Measurements from ENCODE around the gene BRWD1. TPM values are rescaled to one million over a fixed set of nuclear protein-coding genes. Genes with fewer than 3 reads are reported as not detected.

BRWD1 gene
- total RNA-seq, 2 experiments from 2014 or later: 84.7 to 92.2 TPM

DNA sequence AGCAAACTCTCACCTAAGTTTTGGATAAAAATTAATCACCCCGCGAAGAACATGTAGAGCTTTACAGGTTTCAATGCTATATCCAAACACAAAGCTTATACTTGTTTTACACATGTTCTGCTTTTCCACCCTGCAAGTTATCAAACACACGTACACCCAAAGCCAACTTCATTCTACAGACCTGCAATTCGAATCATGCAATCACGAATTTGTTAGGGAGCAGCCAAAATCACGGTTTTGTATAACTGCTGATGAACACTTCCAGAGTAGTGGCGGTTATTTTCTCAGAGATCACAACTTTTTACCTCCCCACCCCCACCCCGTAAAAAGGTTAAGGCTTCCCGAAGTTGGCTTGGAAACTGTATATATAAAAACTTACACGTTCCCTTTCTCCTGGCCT is 34.1 kb upstream of the BRWD1 start:
- H3K4me1 Mint-ChIP-seq (ENCODE audit: low read depth): peaks cover 43% of the 10 kb centered on the region
- peak overlapping the region; percentile 96 for H3K27ac Mint-ChIP-seq
- Histone ChIP-seq H3K9me3 (ENCODE audit: control insufficient read depth in 1 of 2, insufficient read depth in 1 of 2, low read length in 2 of 2) (no peaks in the 10 kb centered on the region), H3K36me3 (ENCODE audit: insufficient read depth, low read length) (peaks cover 36% of the 10 kb centered on the region), H3K4me3 (ENCODE audit: low read length) (peak overlapping the region; percentile 93), H3K27me3 (ENCODE audit: control insufficient read depth in 1 of 2, insufficient read depth in 2 of 2, low read length in 2 of 2) (no peaks in the 10 kb centered on the region), H3K4me1 (ENCODE audit: insufficient read depth, low read length) (peaks cover 25% of the 10 kb centered on the region), H3K27ac (ENCODE audit: low read depth in 1 of 2, low read length in 2 of 2) (peak overlapping the region; percentile 21 to 82)
- DNase-seq (peak in 2 of 14 experiments; percentile 15 to 17), ATAC-seq (ENCODE audit: poor library complexity) (no peak)
- ChIA-PET CTCF (interaction anchor here (0.8 to 2.2 kb wide), 3 partner anchors 32 to 64 kb away, joined by 3 to 6 read pairs (median 5); a partner anchor contains a TSS), POLR2A (interaction anchor here (0.6 to 7.2 kb wide), 14 partner anchors 9 to 515 kb away, joined by 3 to 201 read pairs (median 4); partner anchors contain the start of genes BRWD1 and PSMG1)
- TF ChIP-seq, protein P1, sequence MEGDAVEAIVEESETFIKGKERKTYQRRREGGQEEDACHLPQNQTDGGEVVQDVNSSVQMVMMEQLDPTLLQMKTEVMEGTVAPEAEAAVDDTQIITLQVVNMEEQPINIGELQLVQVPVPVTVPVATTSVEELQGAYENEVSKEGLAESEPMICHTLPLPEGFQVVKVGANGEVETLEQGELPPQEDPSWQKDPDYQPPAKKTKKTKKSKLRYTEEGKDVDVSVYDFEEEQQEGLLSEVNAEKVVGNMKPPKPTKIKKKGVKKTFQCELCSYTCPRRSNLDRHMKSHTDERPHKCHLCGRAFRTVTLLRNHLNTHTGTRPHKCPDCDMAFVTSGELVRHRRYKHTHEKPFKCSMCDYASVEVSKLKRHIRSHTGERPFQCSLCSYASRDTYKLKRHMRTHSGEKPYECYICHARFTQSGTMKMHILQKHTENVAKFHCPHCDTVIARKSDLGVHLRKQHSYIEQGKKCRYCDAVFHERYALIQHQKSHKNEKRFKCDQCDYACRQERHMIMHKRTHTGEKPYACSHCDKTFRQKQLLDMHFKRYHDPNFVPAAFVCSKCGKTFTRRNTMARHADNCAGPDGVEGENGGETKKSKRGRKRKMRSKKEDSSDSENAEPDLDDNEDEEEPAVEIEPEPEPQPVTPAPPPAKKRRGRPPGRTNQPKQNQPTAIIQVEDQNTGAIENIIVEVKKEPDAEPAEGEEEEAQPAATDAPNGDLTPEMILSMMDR (IDR thresholded peaks at IDR 0.05): no peak
- H3K27me3 Mint-ChIP-seq: no peaks in the 10 kb centered on the region
- H3K36me3 Mint-ChIP-seq (ENCODE audit: low read depth): peaks cover 61% of the 10 kb centered on the region
- peak overlapping the region; percentile 96 for H3K4me3 Mint-ChIP-seq
- intact Hi-C loops (cut with DNase I, micrococcal nuclease): no loop called here
- H3K9me3 Mint-ChIP-seq: no peaks in the 10 kb centered on the region

GRCh38 chr21:39346671-39347331 is 33.4 kb upstream of the BRWD1 start:
- Mint-ChIP-seq H3K27me3 (no peaks in the 10 kb centered on the region), H3K27ac (peak overlapping the region; percentile 96), H3K4me3 (peak overlapping the region; percentile 88), H3K9me3 (no peaks in the 10 kb centered on the region), H3K36me3 (ENCODE audit: low read depth) (peaks cover 68% of the 10 kb centered on the region), H3K4me1 (ENCODE audit: low read depth) (peaks cover 43% of the 10 kb centered on the region)
- ATAC-seq (ENCODE audit: poor library complexity): no peak
- TF ChIP-seq, protein P1 (IDR thresholded peaks at IDR 0.05): no peak
- no peak for DNase-seq
- H3K4me3 ChIP-seq (ENCODE audit: low read length): no peak overlapping the region
- ChIA-PET CTCF (interaction anchor here (0.8 to 2.2 kb wide), 2 partner anchors 33 to 41 kb away, joined by 3 to 6 read pairs; a partner anchor contains a TSS), POLR2A (interaction anchor here (1.0 to 7.2 kb wide), 8 partner anchors 8 to 164 kb away, joined by 3 to 201 read pairs (median 10); partner anchors contain the start of genes BRWD1 and PSMG1)
- peaks cover 25% of the 10 kb centered on the region for H3K4me1 ChIP-seq (ENCODE audit: insufficient read depth, low read length)
- H3K36me3 ChIP-seq (ENCODE audit: insufficient read depth, low read length): peaks cover 39% of the 10 kb centered on the region
- intact Hi-C loops (cut with DNase I, micrococcal nuclease): no loop called here
- H3K27ac ChIP-seq (ENCODE audit: low read depth in 1 of 2, low read length in 2 of 2): no peak overlapping the region
- no peaks in the 10 kb centered on the region for H3K9me3 ChIP-seq (ENCODE audit: control insufficient read depth in 1 of 2, insufficient read depth in 1 of 2, low read length in 2 of 2)
- no peaks in the 10 kb centered on the region for H3K27me3 ChIP-seq (ENCODE audit: control insufficient read depth in 1 of 2, insufficient read depth in 2 of 2, low read length in 2 of 2)

DNA sequence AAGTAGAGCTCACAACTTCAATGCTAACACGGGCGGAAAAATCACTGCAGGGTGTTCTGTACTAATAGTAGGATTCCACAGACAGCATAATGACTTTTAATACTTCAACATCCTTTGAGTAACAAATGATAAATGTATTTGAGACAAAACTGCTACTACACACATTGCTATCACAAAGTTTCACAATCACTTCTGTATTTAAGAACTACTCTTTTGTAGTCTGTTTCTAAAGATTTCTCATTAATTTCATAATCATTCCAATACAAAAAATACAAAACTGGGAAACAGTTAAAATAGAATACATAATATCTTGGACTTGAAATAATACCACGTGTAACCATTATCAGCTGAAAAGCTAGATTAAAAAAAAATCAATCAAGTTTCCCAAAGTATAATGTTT is 32.8 kb upstream of the BRWD1 start:
- Histone ChIP-seq H3K27ac (ENCODE audit: low read depth in 1 of 2, low read length in 2 of 2) (no peak overlapping the region), H3K9me3 (ENCODE audit: control insufficient read depth in 1 of 2, insufficient read depth in 1 of 2, low read length in 2 of 2) (no peaks in the 10 kb centered on the region), H3K27me3 (ENCODE audit: control insufficient read depth in 1 of 2, insufficient read depth in 2 of 2, low read length in 2 of 2) (no peaks in the 10 kb centered on the region), H3K36me3 (ENCODE audit: insufficient read depth, low read length) (peaks cover 44% of the 10 kb centered on the region), H3K4me1 (ENCODE audit: insufficient read depth, low read length) (peaks cover 25% of the 10 kb centered on the region), H3K4me3 (ENCODE audit: low read length) (no peak overlapping the region)
- ChIA-PET CTCF (interaction anchor here (2.2 kb wide), 1 partner anchor 41 kb away, joined by 6 read pairs; no protein-coding TSS in a partner anchor), POLR2A (interaction anchor here (1.0 to 7.2 kb wide), 3 partner anchors 33 to 162 kb away, joined by 3 to 201 read pairs (median 65); partner anchors contain the start of genes BRWD1 and PSMG1)
- Mint-ChIP-seq H3K27ac (peak overlapping the region; percentile 96), H3K27me3 (no peaks in the 10 kb centered on the region), H3K4me1 (ENCODE audit: low read depth) (peaks cover 43% of the 10 kb centered on the region), H3K9me3 (no peaks in the 10 kb centered on the region), H3K36me3 (ENCODE audit: low read depth) (peaks cover 74% of the 10 kb centered on the region), H3K4me3 (peak overlapping the region; percentile 88)
- TF ChIP-seq, protein P1 (IDR thresholded peaks at IDR 0.05): no peak
- DNase-seq (no peak), ATAC-seq (ENCODE audit: poor library complexity) (no peak)
- intact Hi-C loops (cut with DNase I, micrococcal nuclease): no loop called here

Data from CD4-positive, alpha-beta T cell (primary cell).